ENCODE data around the gene TMPRSS6. TPM values are rescaled to one million over a fixed set of nuclear protein-coding genes. Genes with fewer than 3 reads are reported as not detected.

TMPRSS6 gene
- total and polyA plus RNA-seq, 2 of the 13 experiments (the other 11 are each of a cell fraction or from before 2014, with no cell fraction given): 4.2 to 4.8 TPM

- TF ChIP-seq ZNF264 (CRISPR knock-in tag; IDR thresholded peaks at IDR 0.05) (no peak), ZNF407 (CRISPR knock-in tag; IDR thresholded peaks at IDR 0.05; ENCODE audit: not compliant biosample characterization) (no peak), ZNF780A (CRISPR knock-in tag; IDR thresholded peaks at IDR 0.05) (no peak), KLF16 (CRISPR knock-in tag; IDR thresholded peaks at IDR 0.05) (no peak), KDM6A (CRISPR knock-in tag; IDR thresholded peaks at IDR 0.05; ENCODE audit: low read depth) (no peak), PRDM15 (CRISPR knock-in tag; IDR thresholded peaks at IDR 0.05) (no peak)
Measured at GRCh38 chr22:37030560-37031281, 78.8 kb downstream of the TMPRSS6 start (continued).
